ENCODE data around the gene KCNT2.

Gene KCNT2

GRCh38 chr1:196401891-196402290 lies 206.3 kb downstream of the KCNT2 start:
- no peak for TF ChIP-seq CTCF (IDR thresholded peaks at IDR 0.05; ENCODE audit: low read depth, low read length)
- H3K4me3 ChIP-seq (ENCODE audit: low read depth, low read length) = no peak overlapping the region

GRCh38 chr1:196401452-196401833 lies 206.8 kb downstream of the KCNT2 start:
- no peak for TF ChIP-seq CTCF (IDR thresholded peaks at IDR 0.05; ENCODE audit: low read depth, low read length)
- H3K4me3 ChIP-seq (ENCODE audit: low read depth, low read length) = no peak overlapping the region

- no peak for TF ChIP-seq CTCF (IDR thresholded peaks at IDR 0.05; ENCODE audit: low read depth, low read length)
- no peak overlapping the region for H3K4me3 ChIP-seq (ENCODE audit: low read depth, low read length)
Measured at GRCh38 chr1:196400478-196401451, 207.5 kb downstream of the KCNT2 start.

GRCh38 chr1:196399713-196400112 lies 208.5 kb downstream of the KCNT2 start:
- H3K4me3 ChIP-seq (ENCODE audit: low read depth, low read length) = no peak overlapping the region
- no peak for TF ChIP-seq CTCF (IDR thresholded peaks at IDR 0.05; ENCODE audit: low read depth, low read length)

- TF ChIP-seq CTCF (IDR thresholded peaks at IDR 0.05; ENCODE audit: low read depth, low read length) = no peak
Measured at GRCh38 chr1:196393742-196394141, 214.5 kb downstream of the KCNT2 start.

GRCh38 chr1:196393282-196393681 lies 215.0 kb downstream of the KCNT2 start:
- no peak overlapping the region for H3K4me3 ChIP-seq (ENCODE audit: low read depth, low read length)
- no peak for TF ChIP-seq CTCF (IDR thresholded peaks at IDR 0.05; ENCODE audit: low read depth, low read length)

More at GRCh38 chr1:196393742-196394141, 214.5 kb downstream of the KCNT2 start:
- H3K4me3 ChIP-seq (ENCODE audit: low read depth, low read length) = no peak overlapping the region

GRCh38 chr1:196387766-196388165 lies 220.5 kb downstream of the KCNT2 start:
- no peak for TF ChIP-seq CTCF (IDR thresholded peaks at IDR 0.05; ENCODE audit: low read depth, low read length)
- H3K4me3 ChIP-seq (ENCODE audit: low read depth, low read length) = no peak overlapping the region
